Heart left ventricle (tissue), 16 donors: Measurements from ENCODE around the gene PCDHAC2. TPM values are rescaled to one million over a fixed set of nuclear protein-coding genes. Genes with fewer than 3 reads are reported as not detected.

Source experiments
- ATAC-seq, 4 donors: fragments of 200-7000 bp; cut with Tn5 transposase; one replicate each; pipeline ENCODE4 v1.9.1; 2020 to 2022; ENCODE audit warnings: moderate library complexity in 4 of 4, mild to moderate bottlenecking in 3 of 4, moderate number of reproducible peaks in 1 of 4
- DNase-seq, 5 donors: peaks; one replicate each; pipeline ENCODE4 v3.0.0-alpha.2; 2020
- H3K27ac ChIP-seq, 12 donors: fragments of 200-600 bp; sonication (generic) in 4 of 12; one replicate each; pipeline versions ENCODE4 v1.5.0 to v1.8.0; 2016 to 2022; ENCODE audit warnings: mild to moderate bottlenecking in 2 of 12
- H3K27me3 ChIP-seq, 9 donors: fragments of 200-600 bp; sonication (generic) in 2 of 9; one replicate each; pipeline versions ENCODE4 v1.5.1 to v1.8.0; 2016 to 2022; ENCODE audit warnings: mild to moderate bottlenecking in 3 of 9
- H3K36me3 ChIP-seq, 9 donors: fragments of 200-600 bp; sonication (generic) in 2 of 9; one replicate each; pipeline versions ENCODE4 v1.5.0 to v1.8.0; 2018 to 2022; ENCODE audit warnings: mild to moderate bottlenecking in 2 of 9
- H3K4me1 ChIP-seq, 12 donors: fragments of 200-600 bp; sonication (generic) in 4 of 12; one replicate each; pipeline versions ENCODE4 v1.5.0 to v1.8.0; 2016 to 2022; ENCODE audit warnings: mild to moderate bottlenecking in 3 of 12
- H3K4me3 ChIP-seq, 12 donors: fragments of 200-600 bp; sonication (generic) in 4 of 12; one replicate each; pipeline versions ENCODE4 v1.5.0 to v1.8.0; 2017 to 2022; ENCODE audit warnings: mild to moderate bottlenecking in 9 of 12, moderate library complexity in 4 of 12
- H3K9me3 ChIP-seq, 12 donors: fragments of 200-600 bp; sonication (generic) in 4 of 12; one replicate each; pipeline versions ENCODE4 v1.5.0 to v1.8.0; 2016 to 2022; ENCODE audit warnings: mild to moderate bottlenecking in 1 of 12
- POLR2A ChIP-seq, 2 donors: fragments of 450-650 bp; IDR thresholded peaks; one replicate each; pipeline ENCODE4 v1.6.1; 2017; ENCODE audit warnings: antibody characterized with exemption in 2 of 2, mild to moderate bottlenecking in 2 of 2, moderate library complexity in 2 of 2
- WGBS, 4 donors: extraction: QIAGEN DNeasy Blood & Tissue Kit in 2 of 4; methylation state at CpG; one replicate each; pipeline versions ENCODE4 v1.1.5 to v1.1.7; 2013 to 2018; 5-methylcytosine and 5-hydroxymethylcytosine counted together
- intact Hi-C, 10 donors: fragments of 100-400 bp; cut with DNase I; formaldehyde crosslinking; loops; one replicate each; pipeline versions ENCODE4 v1.11.1 to v1.14.2; 2022
- long read RNA-seq, 3 donors: library from polyadenylated mRNA; unstranded; transcript quantifications; one replicate each; pipeline ENCODE4 v2.0.0, GENCODE V29; 2020 to 2021
- polyA plus RNA-seq, 2 donors: library from polyadenylated mRNA; stranded (reverse); fragments of 200-250 nt; gene quantifications; one replicate each; pipeline ENCODE4 v1.2.3, GENCODE V29; 2013
- total RNA-seq, 9 donors: library from RNA; depleted of rRNA in 2 of 9; stranded (reverse); fragments of >200 nt in 2 of 9; fragmentation: NEBNext Ultra II Directional in 3 of 9; extraction: Animal tissue kit (Norgen Biotek cat#: 25700) in 3 of 9; gene quantifications; one replicate each; pipeline versions ENCODE4 v1.1.0 to v1.2.4, GENCODE V29; 2016 to 2023
- TF ChIP-seq, protein P1 (sequence below), 12 donors: fragments of 200-600 bp; sonication (generic) in 4 of 12; IDR thresholded peaks; one replicate each; pipeline versions ENCODE4 v1.5.0 to v1.8.0; 2018 to 2022; ENCODE audit warnings: antibody characterized with exemption in 12 of 12, mild to moderate bottlenecking in 5 of 12
- donor health status: ischemic (EF 13 %, LVEDD 7.1; RV severe dilation, severe dysfunction).
- donor health status: healthy with polysubstance abuse.
- donor health status: DM: no; HTN: yes; CAD: no.
- donor health status: DM: no; HTN: no; CAD: no.
- donor health status: ischemic (EF 25% LVEDD 6.9; RV normal size, moderate dysfunction).
- donor health status: ischemic (EF 25% LVEDD 5.7; RV mildly dilated, moderate dysfunction).
- donor health status: healthy.
- donor health status: DM: yes; HTN: yes; CAD: no.
- donor health status: ischemic (EF 35%, LVEDD 5.7; RV mildly dilated, moderate dysfunction).
- donor health status: nonischemic (EF 11% LVEDD 7.7; RV severe dilation, severe dysfunction).
- donor health status: DM: yes; HTN: yes; CAD: no.
- donor health status: PGD.
- donor health status: ischemic (EF 29% LVEDD 5.4; RV normal size, mild dysfunction).
- donor health status: nonischemic (EF 23%, LVEDD 6.1; RV moderate dilation, normal function).

PCDHAC2 gene
- total RNA-seq (1 to 10 TPM in 2 of 9 donors, under 1 TPM in 7; 0.07 to 2.2 (median 0.47) TPM), polyA plus RNA-seq (under 1 TPM in 1 of 2 donors, not detected in 1; 0.07 TPM)
- long read RNA-seq, donor 1, partial matches to known transcripts: 0 of 1 reads
- long read RNA-seq, donor 1, other reads (novel, unspliced or antisense): 1 of 1 reads
- long read RNA-seq, donor 2, full-length matches to known transcripts: 1 of 1 reads
- long read RNA-seq, donor 2, partial matches to known transcripts: 0 of 1 reads
- long read RNA-seq, donor 2, other reads (novel, unspliced or antisense): 0 of 1 reads
- long read RNA-seq, donor 3: 0 reads

DNA sequence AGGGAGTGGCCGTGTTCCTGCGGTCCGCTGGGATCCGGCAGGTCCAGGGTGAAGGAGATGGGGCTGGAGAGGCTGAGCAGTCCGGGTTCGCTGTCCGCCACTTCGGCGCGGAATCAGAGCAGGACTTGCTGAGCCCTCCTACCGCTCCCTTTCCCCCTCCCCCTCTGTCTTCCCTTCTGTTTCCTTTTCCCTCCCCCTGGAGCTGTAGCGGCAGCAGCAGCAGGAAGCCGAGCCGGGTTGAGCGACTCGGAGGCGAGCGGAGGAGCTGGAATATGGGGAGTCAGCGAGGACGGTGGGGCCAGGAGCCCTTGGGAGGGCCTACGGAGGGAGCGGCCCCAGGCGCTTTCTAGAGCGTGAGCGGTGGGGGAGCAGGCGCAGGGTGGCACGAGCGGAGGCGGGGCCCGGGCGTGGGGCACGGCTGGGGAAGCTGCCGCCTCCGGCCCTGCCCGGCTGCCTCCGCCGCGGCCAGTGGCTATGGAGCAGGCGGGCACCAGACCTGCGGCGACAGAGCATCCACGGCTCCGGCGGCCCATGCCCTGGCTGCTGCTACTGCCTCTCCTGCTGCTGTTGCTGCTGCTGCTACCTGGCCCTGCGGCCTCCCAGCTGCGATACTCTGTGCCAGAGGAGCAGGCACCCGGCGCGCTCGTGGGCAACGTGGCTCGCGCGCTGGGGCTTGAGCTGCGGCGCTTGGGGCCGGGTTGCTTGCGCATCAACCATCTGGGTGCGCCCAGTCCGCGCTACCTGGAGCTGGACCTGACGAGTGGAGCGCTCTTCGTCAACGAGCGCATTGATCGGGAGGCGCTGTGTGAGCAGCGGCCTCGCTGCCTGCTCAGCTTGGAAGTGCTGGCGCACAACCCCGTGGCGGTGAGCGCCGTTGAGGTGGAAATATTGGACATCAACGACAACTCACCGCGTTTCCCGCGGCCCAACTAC lies at the start of gene PCDHAC2:
TSS of gene PCDHAC2 (plus strand) at position 184 of the 933 bp plus-strand sequence. CDS start at position 475, 291 bp downstream.
- Histone ChIP-seq H3K4me1 (peaks cover 0 to 17% (median 6%) of the 10 kb centered on the region in 12 donors), H3K27ac (peak within 1 kb of the TSS in 2 of 12 donors; percentile 40 to 62), H3K36me3 (no peaks in the 10 kb centered on the region), H3K27me3 (peaks cover 0 to 62% (median 23%) of the 10 kb centered on the region in 9 donors), H3K4me3 (peak within 1 kb of the TSS; percentile 17 to 67 (median 56)), H3K9me3 (no peaks in the 10 kb centered on the region)
- ATAC-seq (peak in 3 of 4 donors; percentile 76 to 85 (median 79)), DNase-seq (peak; percentile 23 to 55 (median 39))
- no peak for TF ChIP-seq POLR2A (IDR thresholded peaks at IDR 0.05)
- TF ChIP-seq, protein P1, sequence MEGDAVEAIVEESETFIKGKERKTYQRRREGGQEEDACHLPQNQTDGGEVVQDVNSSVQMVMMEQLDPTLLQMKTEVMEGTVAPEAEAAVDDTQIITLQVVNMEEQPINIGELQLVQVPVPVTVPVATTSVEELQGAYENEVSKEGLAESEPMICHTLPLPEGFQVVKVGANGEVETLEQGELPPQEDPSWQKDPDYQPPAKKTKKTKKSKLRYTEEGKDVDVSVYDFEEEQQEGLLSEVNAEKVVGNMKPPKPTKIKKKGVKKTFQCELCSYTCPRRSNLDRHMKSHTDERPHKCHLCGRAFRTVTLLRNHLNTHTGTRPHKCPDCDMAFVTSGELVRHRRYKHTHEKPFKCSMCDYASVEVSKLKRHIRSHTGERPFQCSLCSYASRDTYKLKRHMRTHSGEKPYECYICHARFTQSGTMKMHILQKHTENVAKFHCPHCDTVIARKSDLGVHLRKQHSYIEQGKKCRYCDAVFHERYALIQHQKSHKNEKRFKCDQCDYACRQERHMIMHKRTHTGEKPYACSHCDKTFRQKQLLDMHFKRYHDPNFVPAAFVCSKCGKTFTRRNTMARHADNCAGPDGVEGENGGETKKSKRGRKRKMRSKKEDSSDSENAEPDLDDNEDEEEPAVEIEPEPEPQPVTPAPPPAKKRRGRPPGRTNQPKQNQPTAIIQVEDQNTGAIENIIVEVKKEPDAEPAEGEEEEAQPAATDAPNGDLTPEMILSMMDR (IDR thresholded peaks at IDR 0.05): no peak
- WGBS, 4 donors: 1 to 4% (median 2%) methylated on average over 40 to 80 of the region's 80 CpGs
- intact Hi-C loops: no loop called here

DNA sequence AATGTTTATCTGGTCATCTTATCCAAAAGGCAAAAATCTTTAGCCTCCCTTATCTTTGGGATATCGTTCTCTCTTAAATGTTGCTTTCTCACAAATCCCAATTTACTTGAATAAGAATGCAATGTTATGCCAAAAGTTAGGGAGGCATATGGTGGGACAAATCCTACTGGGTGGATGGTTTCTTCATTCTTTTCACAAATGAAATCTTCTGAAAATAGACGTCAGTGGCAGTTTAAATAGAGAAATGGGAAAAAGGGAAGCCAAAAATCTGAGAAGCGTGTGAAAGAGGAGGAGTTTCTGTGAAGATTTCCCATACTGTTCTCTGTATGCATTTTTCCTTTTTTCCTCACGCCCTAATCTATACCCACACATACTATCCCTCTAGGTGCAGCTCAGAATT lies 42.7 kb upstream of the PCDHAC2 start:
- Histone ChIP-seq H3K27ac (no peak overlapping the region), H3K27me3 (peaks cover 12 to 68% (median 45%) of the 10 kb centered on the region in 9 donors), H3K36me3 (no peaks in the 10 kb centered on the region), H3K4me3 (no peak overlapping the region), H3K9me3 (peaks cover 0 to 4% (median 0%) of the 10 kb centered on the region in 12 donors), H3K4me1 (peaks cover 0 to 19% (median 4%) of the 10 kb centered on the region in 12 donors)
- 52 to 60% (median 58%) methylated on average over 4 of the region's 4 CpGs for WGBS, 4 donors
- TF ChIP-seq, protein P1 (IDR thresholded peaks at IDR 0.05): no peak
- TF ChIP-seq POLR2A (IDR thresholded peaks at IDR 0.05): no peak
- no peak for ATAC-seq
- intact Hi-C loops: no loop called here
- DNase-seq: no peak

DNA sequence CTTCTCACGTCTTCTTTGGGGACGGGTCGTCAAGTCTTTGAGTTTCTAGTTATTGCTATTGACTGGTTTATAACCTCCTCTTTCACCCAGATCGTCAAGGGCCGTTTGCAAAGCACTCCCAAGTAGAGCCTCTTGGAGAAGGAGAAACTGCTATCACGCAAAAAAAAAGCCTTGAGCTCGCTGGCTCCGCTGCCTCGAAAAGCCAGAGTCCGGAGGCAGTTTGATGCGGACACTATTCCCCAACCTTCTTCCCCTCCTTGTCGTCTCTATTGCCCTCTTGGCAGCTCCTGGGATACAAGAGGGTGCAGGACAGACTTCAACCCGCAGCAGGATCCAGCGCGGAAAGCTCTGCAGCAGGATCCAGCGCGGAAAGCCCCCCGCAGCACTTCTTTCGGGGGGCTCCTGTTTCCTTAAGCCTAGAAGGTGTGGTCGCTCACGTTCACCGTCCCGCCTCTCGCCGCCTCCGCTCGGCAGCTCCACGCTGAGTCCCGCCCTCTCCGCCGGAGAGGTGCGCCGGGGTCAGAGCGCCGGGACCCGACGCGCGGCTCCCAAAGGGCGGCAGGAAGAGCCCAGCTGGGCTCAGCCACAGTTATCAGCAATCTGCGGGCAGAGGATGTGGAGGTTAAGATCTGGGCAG lies 40.4 kb upstream of the PCDHAC2 start, which contains the start of gene PCDHAC1:
TSS of gene PCDHAC1 (plus strand) at position 494 of the 637 bp plus-strand sequence. CDS start 594 bp downstream, outside the sequence.
- no peaks in the 10 kb centered on the region for H3K9me3 ChIP-seq
- no peaks in the 10 kb centered on the region for H3K36me3 ChIP-seq
- TF ChIP-seq POLR2A (IDR thresholded peaks at IDR 0.05): no peak
- TF ChIP-seq, protein P1 (IDR thresholded peaks at IDR 0.05): no peak
- DNase-seq: no peak
- no peak within 1 kb of the TSS for H3K27ac ChIP-seq
- intact Hi-C loops: loop anchor here in 4 of 10 donors (2.0 to 5.0 kb wide), 3 partner anchors 115 to 117 kb away; no protein-coding TSS in a partner anchor
- 2 to 6% (median 3%) methylated on average over 19 to 41 of the region's 41 CpGs for WGBS, 4 donors
- peaks cover 12 to 82% (median 51%) of the 10 kb centered on the region in 9 donors for H3K27me3 ChIP-seq
- ATAC-seq: peak in 3 of 4 donors; percentile 11 to 69 (median 63)
- H3K4me1 ChIP-seq: peaks cover 0 to 19% (median 4%) of the 10 kb centered on the region in 12 donors
- H3K4me3 ChIP-seq: peak within 1 kb of the TSS; percentile 11 to 59 (median 47)
